Common myeloid progenitor, CD34-positive (primary cell): ENCODE measurements around the gene AGAP1.

Source experiments
- CTCF ChIA-PET: fragments of 350-600 bp; sonication (Branson Sonifier 250); formaldehyde crosslinking; loops from one replicate; lab custom pipeline; 2021; ENCODE audit warnings: antibody characterized with exemption; lab: Charles Lee
- POLR2A ChIA-PET: fragments of 350-600 bp; sonication (Branson Sonifier 250); formaldehyde crosslinking; loops from one replicate; lab custom pipeline; 2021; ENCODE audit warnings: antibody characterized with exemption; lab: Charles Lee
- DNase-seq, 3 donors: peaks; one replicate each; pipeline versions ENCODE4 v3.0.0 to v3.0.0-alpha.2; 2013
- H3K27ac ChIP-seq, 2 experiments: 1 replicate in 1 of 2; 2 replicates in 1 of 2; pipeline ENCODE4 v1.7.0; 2013; ENCODE audit warnings: inconsistent platforms in 2 of 2, low read length in 2 of 2, mild to moderate bottlenecking in 2 of 2, low read depth in 1 of 2, moderate library complexity in 1 of 2; ENCODE audit not compliant: severe bottlenecking in 2 of 2, insufficient read depth in 1 of 2, poor library complexity in 1 of 2
- H3K27me3 ChIP-seq, 5 experiments: replicated peaks in 2 of 5; 1 replicate in 3 of 5; 2 replicates in 2 of 5; pipeline versions ENCODE4 v1.6.1 to v1.7.0; 2013; ENCODE audit warnings: low read length in 4 of 5, mild to moderate bottlenecking in 2 of 5, moderate library complexity in 2 of 5, inconsistent platforms in 1 of 5; ENCODE audit not compliant: insufficient read depth in 5 of 5, control insufficient read depth in 4 of 5
- H3K36me3 ChIP-seq, 4 experiments: 1 replicate in 2 of 4; 2 replicates in 2 of 4; pipeline versions ENCODE4 v1.6.1 to v1.7.0; 2013; ENCODE audit warnings: low read length in 3 of 4, control low read depth in 1 of 4, mild to moderate bottlenecking in 1 of 4; ENCODE audit not compliant: control insufficient read depth in 4 of 4, insufficient read depth in 4 of 4
- H3K4me1 ChIP-seq, 4 experiments: 1 replicate in 3 of 4; 2 replicates in 1 of 4; pipeline versions ENCODE4 v1.6.1 to v1.7.1; 2013; ENCODE audit warnings: low read length in 3 of 4, mild to moderate bottlenecking in 3 of 4, control low read depth in 1 of 4, inconsistent platforms in 1 of 4, moderate library complexity in 1 of 4; ENCODE audit not compliant: control insufficient read depth in 4 of 4, insufficient read depth in 4 of 4; ENCODE audit errors: control extremely low read depth in 1 of 4
- H3K4me3 ChIP-seq, 7 experiments: 1 replicate in 4 of 7; 2 replicates in 3 of 7; pipeline versions ENCODE4 v1.5.1 to v1.7.0; 2013; ENCODE audit warnings: mild to moderate bottlenecking in 7 of 7, low read length in 6 of 7, moderate library complexity in 6 of 7, inconsistent platforms in 2 of 7, low read depth in 2 of 7, control low read depth in 1 of 7; ENCODE audit not compliant: insufficient read depth in 4 of 7, control insufficient read depth in 1 of 7; ENCODE audit errors: extremely low read depth in 1 of 7
- H3K9me3 ChIP-seq, 5 experiments: 1 replicate in 4 of 5; 2 replicates in 1 of 5; pipeline versions ENCODE4 v1.6.1 to v1.7.1; 2013; ENCODE audit warnings: low read length in 4 of 5, mild to moderate bottlenecking in 2 of 5, inconsistent platforms in 1 of 5, low read depth in 1 of 5, moderate library complexity in 1 of 5; ENCODE audit not compliant: control insufficient read depth in 4 of 5, insufficient read depth in 2 of 5; ENCODE audit errors: control extremely low read depth in 1 of 5
- WGBS: methylation state at CpG from one replicate; pipeline ENCODE4 v1.1.5; 2013; ENCODE audit not compliant: insufficient coverage; 5-methylcytosine and 5-hydroxymethylcytosine counted together

AGAP1 gene

DNA sequence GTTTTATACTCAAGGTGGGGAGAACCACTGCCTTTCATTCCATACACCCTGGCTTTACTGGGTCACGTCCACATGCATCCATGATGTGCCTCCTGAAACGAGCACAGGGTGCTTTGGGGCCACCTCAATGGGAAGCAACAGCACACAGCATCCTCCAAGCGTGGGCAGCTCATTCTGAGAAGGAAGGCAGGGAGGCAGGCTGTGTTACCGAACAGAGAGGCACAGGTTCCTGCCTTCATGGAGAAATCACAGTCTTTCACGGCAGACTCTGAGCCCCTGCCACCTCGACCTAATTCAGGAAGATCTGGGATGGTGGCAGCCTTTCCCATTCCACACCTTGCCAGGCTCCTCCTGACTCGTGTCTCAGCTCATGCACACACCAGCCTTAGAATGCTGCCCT lies 544.3 kb downstream of the AGAP1 start:
- Histone ChIP-seq H3K4me1 (no peaks in the 10 kb centered on the region), H3K9me3 (no peaks in the 10 kb centered on the region), H3K27me3 (peaks cover 0 to 2% (median 0%) of the 10 kb centered on the region in 5 experiments), H3K4me3 (no peak overlapping the region), H3K36me3 (no peaks in the 10 kb centered on the region), H3K27ac (no peak overlapping the region)
- no peak for DNase-seq
- POLR2A ChIA-PET, result no interaction called here
- CTCF ChIA-PET, result no interaction called here
- WGBS, result 92% methylated on average over 7 of the region's 7 CpGs

DNA sequence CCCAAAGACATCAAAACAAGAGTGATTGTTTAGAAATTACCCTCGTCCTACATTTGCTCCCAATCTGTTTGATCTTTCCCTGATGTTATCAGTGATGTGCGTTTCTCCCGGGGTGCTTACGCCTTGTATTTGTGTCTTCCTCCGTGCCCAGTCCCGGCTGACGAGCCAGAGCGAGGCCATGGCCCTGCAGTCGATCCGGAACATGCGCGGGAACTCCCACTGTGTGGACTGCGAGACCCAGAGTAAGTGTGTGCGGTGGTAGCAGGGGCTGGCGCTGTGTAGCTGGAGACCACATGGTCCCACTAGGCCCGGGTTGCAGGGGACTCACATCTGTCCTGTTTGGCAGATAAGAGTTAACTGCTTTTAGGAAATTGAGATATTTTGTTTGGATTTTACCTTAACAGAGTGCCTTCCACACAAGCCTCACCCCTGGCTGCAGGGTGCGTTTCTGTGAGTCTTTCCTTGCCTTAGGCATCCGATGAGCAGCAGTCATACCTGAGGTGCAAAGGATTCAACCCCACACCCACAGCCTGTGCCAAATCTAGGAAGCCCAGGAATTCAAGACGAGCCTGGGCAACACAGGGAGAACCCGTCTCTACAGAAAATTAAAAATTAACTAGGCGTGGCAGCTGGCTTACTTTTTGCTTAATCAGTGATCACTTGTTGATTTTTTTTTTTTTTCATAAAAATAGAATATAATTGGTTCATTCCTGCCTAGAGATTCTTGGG lies 546.9 kb downstream of the AGAP1 start:
- Histone ChIP-seq H3K4me1 (no peaks in the 10 kb centered on the region), H3K27ac (no peak overlapping the region), H3K4me3 (no peak overlapping the region), H3K9me3 (no peaks in the 10 kb centered on the region), H3K36me3 (no peaks in the 10 kb centered on the region), H3K27me3 (peaks cover 0 to 8% (median 0%) of the 10 kb centered on the region in 5 experiments)
- ChIA-PET CTCF (no interaction called here), POLR2A (no interaction called here)
- DNase-seq, result no peak
- WGBS, result 95% methylated on average over 18 of the region's 21 CpGs

DNA sequence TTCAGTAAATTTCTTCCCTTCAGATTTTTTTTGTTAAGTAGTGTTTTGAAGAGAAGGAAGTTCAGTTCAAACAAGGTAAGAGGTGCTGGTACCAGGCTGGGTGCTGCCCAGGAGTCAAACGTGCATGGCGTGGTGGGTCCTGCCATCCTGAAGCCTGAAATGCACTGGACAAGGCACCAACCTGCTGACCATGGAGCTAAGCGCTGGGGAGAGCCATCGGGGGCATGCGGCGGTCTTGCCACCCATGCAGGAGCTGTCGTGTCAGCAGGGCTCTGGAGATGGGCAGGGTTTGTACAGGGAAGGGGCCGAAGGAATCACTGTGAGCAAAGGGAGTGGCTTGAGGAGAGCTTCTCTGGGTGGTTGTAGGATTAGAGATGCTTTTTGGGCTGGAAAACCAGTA lies 547.8 kb downstream of the AGAP1 start:
- DNase-seq, result no peak
- peaks cover 0 to 8% (median 0%) of the 10 kb centered on the region in 5 experiments for H3K27me3 ChIP-seq
- H3K4me1 ChIP-seq, result no peaks in the 10 kb centered on the region
- H3K27ac ChIP-seq, result no peak overlapping the region
- POLR2A ChIA-PET, result no interaction called here
- H3K9me3 ChIP-seq, result no peaks in the 10 kb centered on the region
- no peaks in the 10 kb centered on the region for H3K36me3 ChIP-seq
- WGBS, result 98% methylated on average over 8 of the region's 8 CpGs
- CTCF ChIA-PET, result no interaction called here
- H3K4me3 ChIP-seq, result no peak overlapping the region

DNA sequence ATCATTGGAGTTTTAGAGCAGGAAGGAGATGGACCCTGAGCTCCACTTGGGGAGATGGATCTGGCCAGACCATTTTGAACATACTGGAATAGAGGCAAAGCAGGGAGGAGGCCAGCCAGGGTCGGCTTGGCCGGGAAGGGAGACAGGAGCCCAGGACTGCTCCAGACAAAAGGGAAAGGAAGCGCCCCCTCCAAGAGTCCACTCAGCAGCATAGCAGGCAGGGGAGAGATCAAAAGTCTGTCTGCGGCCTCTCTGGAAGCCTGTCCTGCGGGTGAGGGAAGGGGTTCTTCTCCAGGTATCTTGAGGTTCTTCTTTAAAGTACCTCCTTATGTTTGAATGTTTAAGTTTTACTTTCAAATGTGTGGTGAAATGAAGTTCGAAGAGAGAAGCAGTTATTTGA lies 548.2 kb downstream of the AGAP1 start:
- POLR2A ChIA-PET, result no interaction called here
- no peak overlapping the region for H3K27ac ChIP-seq
- no peaks in the 10 kb centered on the region for H3K4me1 ChIP-seq
- WGBS, result 81% methylated on average over 5 of the region's 6 CpGs
- CTCF ChIA-PET, result no interaction called here
- no peak overlapping the region for H3K4me3 ChIP-seq
- H3K27me3 ChIP-seq, result peaks cover 0 to 8% (median 0%) of the 10 kb centered on the region in 5 experiments
- H3K9me3 ChIP-seq, result no peaks in the 10 kb centered on the region
- H3K36me3 ChIP-seq, result no peaks in the 10 kb centered on the region
- DNase-seq, result no peak

DNA sequence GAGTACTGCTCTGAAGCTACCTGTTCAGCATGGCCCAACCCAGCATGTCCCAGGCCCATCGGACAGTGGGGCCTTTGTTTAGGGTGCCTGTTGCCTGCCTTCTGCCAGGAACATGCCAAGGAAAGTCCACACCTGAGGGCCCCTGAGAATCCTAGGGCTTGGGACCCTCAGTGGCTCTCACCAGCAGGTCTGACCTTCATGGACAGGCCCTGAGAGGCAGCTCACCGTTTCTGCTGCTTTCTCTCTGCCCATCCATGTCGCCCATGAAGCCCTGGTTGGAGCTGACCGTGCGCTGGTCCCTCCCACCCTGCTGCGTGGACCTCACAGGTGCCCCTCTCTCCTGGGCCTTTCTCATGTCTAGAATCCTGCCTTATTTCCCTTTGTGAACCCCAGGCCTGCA lies 550.3 kb downstream of the AGAP1 start:
- Histone ChIP-seq H3K36me3 (no peaks in the 10 kb centered on the region), H3K4me3 (no peak overlapping the region), H3K27ac (no peak overlapping the region), H3K9me3 (no peaks in the 10 kb centered on the region), H3K4me1 (no peaks in the 10 kb centered on the region), H3K27me3 (peaks cover 0 to 8% (median 0%) of the 10 kb centered on the region in 5 experiments)
- DNase-seq, result no peak
- ChIA-PET CTCF (no interaction called here), POLR2A (no interaction called here)
- 98% methylated on average over 6 of the region's 6 CpGs for WGBS

DNA sequence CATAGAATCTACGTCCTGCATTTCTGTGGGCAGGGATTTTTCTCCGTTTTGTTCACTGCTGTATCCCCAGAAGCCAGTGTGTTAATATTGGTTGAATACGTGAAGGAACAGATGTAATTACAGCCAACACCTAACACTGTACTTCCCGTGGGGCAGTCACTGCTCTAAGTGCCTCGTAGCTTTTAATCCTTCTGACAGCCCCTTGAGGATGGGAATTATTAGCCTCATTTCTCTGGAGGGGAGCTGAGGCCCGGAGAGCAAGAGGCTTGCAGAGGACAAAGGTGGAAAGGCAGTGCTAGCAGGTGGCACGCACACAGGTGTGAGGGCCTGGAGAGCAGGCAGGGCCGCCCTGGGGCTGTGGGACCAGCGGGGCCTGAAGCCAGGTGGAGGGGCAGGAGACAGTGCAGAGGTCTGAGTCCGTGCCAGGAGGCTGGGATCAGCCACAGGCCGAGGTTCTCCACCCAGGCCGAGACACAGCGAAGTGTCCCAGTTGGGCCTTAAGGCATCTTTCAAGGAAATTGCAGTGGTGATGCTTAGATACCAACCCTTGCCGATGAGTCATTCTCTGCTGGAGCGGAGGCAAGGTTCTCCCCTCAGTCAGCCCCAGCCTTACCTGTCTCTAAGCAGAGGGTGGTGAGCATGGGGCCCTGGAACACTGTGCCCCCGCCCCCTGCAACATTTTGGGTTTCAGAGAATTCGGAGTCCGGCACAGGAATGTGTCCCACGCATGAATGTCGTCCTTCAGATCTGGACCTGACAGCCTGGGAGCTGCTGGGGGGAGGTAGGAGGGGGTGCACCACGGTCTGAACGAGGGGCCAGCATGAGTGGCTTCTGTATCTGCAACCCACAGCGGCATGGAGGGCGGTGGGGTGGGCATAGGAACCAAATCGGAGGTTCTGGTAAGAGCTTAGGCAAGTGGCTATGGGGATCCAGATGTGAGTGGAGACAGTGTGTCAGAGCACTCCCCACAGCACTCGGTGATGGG lies 551.7 kb downstream of the AGAP1 start:
- DNase-seq, result no peak
- H3K4me1 ChIP-seq, result no peaks in the 10 kb centered on the region
- no peak overlapping the region for H3K27ac ChIP-seq
- no peaks in the 10 kb centered on the region for H3K9me3 ChIP-seq
- no peaks in the 10 kb centered on the region for H3K36me3 ChIP-seq
- no peak overlapping the region for H3K4me3 ChIP-seq
- ChIA-PET CTCF (no interaction called here), POLR2A (no interaction called here)
- 94% methylated on average over 25 of the region's 26 CpGs for WGBS
- peaks cover 0 to 8% (median 0%) of the 10 kb centered on the region in 5 experiments for H3K27me3 ChIP-seq

DNA sequence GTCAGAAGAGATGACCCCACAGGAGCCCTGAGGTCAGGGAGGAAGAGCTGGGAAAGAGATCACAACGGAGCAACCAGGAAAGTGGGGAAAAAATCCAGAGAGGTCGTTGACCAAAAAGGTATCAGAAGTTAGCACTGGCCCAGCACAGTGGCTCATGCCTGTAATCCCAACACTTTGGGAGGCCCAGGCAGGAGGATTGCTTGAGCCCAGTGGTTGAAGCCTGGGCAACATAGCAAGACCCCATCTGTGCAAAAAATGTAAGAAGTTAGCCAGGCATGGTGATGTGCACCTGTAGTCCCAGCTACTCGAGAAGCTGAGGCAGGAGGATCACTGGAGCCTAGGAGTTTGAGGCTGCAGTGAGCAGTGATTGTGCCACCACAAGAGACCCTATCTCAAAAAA lies 552.9 kb downstream of the AGAP1 start:
- H3K9me3 ChIP-seq, result no peaks in the 10 kb centered on the region
- DNase-seq, result no peak
- POLR2A ChIA-PET, result no interaction called here
- H3K27me3 ChIP-seq, result peaks cover 0 to 16% (median 2%) of the 10 kb centered on the region in 5 experiments
- no peaks in the 10 kb centered on the region for H3K4me1 ChIP-seq
- H3K27ac ChIP-seq, result no peak overlapping the region
- CTCF ChIA-PET, result no interaction called here
- no peak overlapping the region for H3K4me3 ChIP-seq
- no peaks in the 10 kb centered on the region for H3K36me3 ChIP-seq
- WGBS, result 93% methylated on average over 3 of the region's 3 CpGs
